ENCODE measurements around the gene VEPH1.

DNA sequence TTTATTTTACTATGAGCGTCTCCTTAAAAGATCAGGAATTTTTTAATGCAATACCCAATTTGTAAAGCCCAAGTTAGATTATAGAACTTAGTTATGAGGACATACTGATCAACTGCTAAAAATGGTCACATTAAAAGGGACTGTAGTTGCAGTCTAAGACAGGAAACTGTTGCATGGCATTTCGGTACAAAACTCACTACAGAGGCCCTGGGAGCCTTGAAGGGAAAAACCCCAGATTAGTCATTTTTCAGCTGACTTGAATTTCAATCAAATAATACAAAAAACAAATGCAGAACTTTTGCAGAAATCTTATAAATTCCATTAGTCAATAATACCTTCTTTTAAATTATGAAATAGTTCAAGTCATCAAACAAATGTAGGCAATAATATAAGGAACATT is 73.5 kb downstream of the VEPH1 start:
- TF ChIP-seq, protein P1, sequence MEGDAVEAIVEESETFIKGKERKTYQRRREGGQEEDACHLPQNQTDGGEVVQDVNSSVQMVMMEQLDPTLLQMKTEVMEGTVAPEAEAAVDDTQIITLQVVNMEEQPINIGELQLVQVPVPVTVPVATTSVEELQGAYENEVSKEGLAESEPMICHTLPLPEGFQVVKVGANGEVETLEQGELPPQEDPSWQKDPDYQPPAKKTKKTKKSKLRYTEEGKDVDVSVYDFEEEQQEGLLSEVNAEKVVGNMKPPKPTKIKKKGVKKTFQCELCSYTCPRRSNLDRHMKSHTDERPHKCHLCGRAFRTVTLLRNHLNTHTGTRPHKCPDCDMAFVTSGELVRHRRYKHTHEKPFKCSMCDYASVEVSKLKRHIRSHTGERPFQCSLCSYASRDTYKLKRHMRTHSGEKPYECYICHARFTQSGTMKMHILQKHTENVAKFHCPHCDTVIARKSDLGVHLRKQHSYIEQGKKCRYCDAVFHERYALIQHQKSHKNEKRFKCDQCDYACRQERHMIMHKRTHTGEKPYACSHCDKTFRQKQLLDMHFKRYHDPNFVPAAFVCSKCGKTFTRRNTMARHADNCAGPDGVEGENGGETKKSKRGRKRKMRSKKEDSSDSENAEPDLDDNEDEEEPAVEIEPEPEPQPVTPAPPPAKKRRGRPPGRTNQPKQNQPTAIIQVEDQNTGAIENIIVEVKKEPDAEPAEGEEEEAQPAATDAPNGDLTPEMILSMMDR (IDR thresholded peaks at IDR 0.05): no peak
- no peak for TF ChIP-seq POLR2A (IDR thresholded peaks at IDR 0.05)

All from Peyer's patch (tissue), 4 donors.